HTR-8/SVneo (cell line): Measurements from ENCODE around the gene PNMA6E.
"Not testable (repeated sequence)": the region's sequence is repeated elsewhere in the genome, so short reads cannot be mapped to it uniquely, and the experiment has no call there.

Source experiments
- DNase-seq: peaks from one replicate; pipeline ENCODE4 v3.0.0; 2011; ENCODE audit warnings: low spot score, mixed read lengths; ENCODE audit not compliant: insufficient read length
- FAIRE-seq: peaks from 2 replicates; lab custom pipeline; 2011; peaks lifted over from hg19 to GRCh38; lab: Jason Lieb, UNC

Gene PNMA6E

DNA sequence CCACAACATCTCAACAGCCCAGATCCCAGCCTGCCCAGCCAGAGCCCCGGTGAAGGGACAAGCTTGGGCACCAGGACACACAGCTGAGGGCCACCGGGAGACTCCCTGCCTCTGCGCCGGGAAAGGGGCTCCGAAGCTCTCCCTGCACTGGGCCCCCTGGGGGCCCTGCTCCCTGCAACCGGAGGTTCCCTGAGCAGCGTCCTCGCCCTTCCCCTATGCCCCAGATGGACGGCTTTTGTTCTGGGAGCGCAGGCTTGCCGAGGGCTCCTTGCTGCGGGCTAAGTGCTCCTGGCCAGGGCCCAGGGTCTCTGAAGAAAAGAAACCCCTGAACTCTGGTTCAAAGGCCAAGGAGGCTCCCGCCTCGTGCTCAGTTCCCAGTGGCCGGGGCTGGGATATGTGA is 9.2 kb upstream of the PNMA6E start:
- no peak for FAIRE-seq

DNA sequence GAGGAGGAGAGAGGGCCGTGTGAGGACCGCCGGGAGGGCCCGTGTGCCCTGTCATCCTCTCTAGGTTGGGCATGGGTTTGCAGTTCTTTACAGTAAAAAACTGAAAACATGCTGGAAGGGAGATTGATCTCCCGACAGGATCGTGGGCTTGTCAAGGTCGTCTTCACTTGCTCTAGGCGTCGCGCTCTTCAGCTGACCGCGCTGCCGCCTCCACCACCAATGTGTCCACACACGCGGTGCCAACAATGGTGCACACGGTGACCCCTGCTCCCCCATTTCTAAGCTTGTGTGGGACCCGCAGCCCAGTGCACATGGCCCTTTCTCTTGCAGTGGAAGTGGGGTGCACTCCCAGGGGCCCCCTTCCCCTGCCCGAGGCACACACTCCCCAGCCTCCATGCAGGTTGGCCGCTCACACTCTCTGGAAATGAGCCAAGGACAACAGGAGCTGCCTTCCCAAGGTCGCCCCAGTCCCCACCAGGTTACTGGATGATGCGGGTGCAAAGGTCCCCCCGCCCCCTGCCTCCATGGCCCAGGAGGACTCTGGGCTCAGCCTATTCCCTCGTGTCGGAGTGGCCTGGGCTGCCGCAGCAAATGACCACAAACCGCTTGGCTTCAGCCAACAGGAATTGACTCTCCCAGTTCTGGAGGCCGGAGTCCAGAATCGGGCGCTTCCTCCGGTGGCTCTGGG is 8.4 kb upstream of the PNMA6E start:
- DNase-seq = no peak
- FAIRE-seq = no peak

More for the DNA sequence above, 9.2 kb upstream of the PNMA6E start:
- DNase-seq = no peak

DNA sequence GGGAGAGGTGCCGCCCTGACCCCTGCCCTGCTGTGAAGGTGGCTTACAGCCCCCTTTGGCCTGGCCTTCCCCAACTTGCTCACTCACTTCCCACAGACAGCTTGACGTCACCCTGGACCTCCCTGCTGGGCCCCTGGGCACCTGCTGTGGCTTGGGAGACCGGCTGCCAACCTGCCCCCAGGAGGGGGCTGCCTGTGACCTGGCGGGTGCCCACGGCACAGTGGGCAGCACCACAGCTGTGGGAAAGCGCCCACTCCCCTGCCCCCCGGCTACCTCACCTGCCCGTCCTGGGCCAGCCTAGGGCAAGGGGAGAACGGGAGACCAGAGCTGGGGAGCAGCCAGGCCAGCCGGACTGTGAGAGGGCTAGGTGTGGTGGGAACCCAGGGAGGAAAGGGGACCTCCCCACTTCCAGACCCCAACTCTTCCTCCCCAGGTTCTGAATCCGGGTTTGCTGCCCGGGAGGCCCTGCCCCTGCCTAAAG is 7.8 kb upstream of the PNMA6E start:
- DNase-seq (no peak), FAIRE-seq (no peak)

DNA sequence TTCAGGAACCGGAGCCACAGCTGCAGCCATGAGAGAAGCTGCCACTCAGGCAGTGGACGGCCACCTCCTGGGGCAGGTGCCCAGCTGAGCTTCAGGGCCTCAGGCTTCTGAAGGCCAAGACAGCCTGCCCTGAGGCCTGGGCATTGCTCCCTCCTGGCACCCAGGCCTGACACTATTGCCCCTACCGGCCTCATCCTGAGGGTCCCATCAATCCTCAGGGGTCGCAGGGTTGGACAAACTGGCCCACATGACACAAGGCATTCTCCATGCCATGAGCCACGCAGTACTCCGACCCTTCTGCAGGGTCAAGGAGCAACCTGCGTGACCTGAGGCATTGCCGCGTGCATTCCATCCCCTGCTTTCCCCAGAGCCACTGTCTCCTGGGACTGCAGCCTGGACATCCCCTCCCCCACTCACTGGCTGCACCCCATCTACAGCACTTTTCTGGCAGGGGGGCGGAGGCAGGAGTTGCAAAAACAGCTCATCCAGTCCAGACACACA is 7.1 kb upstream of the PNMA6E start:
- DNase-seq (no peak), FAIRE-seq (no peak)

DNA sequence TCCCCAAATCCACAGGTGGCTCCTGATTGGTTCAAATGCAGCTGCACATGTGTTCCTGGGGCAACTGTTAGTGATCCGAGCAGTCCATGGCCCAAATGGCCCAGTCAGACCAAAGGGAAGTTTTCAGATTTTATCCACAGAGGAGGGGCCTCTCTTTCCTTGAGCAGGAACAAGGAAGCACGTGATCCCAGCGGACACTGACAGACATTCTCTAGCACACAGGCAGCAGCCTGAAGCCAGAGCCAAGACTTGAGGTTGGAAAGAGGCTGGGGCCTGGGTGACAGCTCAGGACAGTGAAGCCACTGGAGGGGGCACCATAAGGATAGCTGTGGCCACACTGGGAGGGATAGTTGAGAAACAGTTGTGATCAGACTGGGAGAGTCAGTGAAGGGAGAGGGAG is 6.6 kb upstream of the PNMA6E start:
- FAIRE-seq = no peak
- no peak for DNase-seq

DNA sequence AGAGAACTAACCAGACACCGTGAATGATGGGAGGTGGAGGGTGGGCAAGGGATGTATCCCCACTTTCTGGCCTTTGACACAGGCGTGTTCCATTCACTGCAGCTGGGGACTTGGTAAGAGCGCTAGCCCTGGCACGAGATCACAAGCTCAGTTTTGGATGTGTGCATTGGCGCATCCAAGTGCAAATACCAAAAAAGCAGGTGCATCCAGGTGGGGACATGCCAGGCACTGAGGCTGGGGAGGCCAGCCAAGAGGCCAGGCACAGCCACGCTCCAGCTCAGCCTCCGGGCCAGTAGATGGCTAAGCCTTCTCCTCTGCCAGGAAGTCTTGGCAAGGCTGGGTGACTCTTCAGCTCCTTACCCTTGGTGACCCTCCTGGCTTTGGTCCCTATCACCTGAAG is 5.8 kb upstream of the PNMA6E start:
- FAIRE-seq = no peak
- no peak for DNase-seq

DNA sequence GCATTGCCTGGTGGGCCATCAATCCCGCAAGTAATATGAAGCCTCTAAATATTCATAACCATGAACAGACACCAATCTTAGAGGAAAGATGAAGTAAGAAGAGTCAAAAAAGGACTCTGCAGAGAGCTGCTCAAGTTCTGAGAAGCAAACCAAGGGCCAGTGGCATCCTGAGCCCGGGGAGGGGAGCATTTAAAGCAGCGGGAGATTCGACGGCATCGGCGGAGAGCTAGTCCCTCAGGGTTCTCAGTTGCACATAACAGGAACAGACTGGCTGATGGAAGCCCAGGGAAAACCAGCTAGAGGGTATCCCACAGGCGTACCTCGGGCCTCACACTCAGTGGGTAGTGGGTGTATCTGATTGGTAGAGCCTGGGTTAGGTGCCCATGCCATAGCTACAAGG is 4.9 kb upstream of the PNMA6E start:
- DNase-seq = no peak
- no peak for FAIRE-seq

DNA sequence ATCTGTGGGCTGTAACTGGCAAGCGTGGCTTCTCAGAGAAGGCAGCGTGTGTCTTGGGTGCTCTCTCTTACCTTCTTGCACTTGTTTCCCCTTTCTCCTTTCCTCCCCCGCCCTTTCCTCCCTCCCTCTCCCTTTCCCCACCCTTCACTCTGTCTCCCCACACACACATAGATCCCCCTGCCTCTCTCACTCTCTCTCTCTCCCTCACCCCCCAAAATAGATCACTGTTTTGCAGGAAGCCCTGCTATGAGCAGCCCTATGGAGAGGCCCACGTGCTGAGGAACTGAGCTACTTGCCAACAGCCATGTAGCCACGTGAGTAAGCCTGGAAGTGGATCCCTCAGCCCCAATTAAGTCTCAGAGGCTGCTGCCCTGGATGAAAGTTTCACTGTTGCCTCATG is 4.3 kb upstream of the PNMA6E start:
- FAIRE-seq (no peak), DNase-seq (no peak)

DNA sequence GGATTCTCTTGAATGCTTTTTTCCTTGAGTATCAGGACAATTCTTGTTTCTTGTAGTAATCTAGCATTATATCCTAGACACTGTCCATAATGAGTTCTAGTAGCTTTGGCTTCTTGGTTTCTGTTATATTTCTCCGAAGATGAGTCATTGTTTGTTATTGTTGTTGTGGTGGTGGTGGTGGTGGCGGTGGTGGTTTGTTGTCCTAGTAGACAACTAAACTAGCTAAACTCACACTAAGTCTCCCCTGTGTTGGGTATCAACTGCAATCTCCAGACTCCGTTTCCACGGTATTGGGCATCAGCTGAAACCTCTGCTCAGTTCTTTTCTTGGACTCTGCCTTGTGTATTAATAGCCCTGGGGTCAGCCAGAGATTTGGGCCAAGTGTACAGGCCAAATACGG is 3.2 kb upstream of the PNMA6E start:
- not testable (repeated sequence) for FAIRE-seq, DNase-seq

DNA sequence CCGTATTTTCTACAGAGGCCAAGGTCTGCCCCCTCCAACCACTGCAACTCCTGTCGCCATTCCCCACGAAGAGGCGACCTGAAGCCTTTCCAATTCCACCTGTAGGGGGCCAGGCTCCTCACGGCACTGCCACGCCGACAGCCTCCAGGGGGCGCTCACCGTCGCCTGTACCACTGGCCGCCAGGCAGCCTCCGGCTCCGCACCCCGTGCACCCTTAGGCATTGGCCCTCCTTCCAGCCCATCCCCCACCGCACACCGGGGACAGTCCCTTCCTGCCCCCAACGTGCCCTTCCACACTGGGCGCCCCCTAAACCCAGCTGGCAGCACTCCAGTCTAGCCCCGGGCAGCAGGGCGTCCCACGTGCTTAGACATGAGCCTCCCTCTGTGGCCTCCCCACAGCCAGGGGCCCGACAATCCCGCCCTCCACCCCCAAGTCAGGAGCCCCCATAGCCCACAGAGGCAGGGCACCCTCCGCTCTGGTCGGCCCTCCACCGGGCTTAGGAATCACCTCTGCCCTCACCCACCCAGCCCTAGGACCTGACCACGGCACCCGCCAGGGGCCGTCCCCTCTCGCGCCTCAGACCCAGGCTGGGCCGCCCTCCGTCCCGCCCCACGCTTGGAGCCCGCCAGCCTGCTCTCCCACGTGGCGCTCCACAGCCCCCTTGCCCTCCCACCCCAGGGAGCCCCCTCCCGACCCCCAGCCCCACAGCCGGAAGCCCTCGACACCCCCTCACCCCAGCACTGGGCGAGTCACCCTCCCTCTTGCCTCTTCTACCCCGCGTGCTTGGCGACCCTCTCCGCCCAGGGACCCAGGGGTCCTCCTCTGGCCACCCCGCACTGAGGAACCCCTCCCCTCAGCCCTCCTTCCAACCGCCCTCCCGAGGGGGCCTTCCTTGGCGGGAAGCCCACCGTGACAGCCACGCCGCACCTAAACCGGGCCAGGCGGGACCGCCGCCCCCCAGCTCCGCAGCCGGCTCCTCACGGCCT is 711 bp downstream of the PNMA6E start:
- FAIRE-seq (no peak), DNase-seq (peak; percentile 5)

DNA sequence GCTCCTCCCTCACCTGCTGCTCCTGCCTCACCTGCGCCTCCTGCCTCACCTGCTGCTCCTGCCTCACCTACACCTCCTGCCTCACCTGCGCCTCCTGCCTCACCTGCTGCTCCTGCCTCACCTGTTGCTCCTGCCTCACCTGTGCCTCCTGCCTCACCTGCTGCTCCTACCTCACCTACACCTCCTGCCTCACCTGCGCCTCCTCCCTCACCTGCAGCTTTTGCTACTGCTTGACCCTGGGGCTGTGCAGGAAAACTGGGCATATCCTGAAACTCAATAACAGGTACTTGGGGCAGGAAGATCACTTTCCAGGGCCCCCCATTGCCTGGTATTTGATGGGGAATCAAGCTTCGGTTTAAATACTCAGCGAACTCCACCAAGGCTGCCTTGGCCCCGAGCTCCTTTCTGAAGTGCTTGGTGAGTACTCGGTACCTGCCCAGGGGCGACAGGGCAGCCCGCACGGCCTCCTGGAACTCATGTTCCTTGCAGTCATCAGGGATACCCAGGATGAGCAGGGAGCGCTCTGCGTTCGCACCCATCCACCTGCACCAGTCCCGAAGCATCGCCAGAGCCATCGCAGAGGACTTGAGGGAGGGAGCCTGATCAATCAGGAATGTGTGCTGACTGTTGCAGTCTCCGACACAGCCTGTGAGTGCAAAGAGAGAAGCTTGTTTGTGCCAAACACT is 2.7 kb downstream of the PNMA6E start:
- DNase-seq (no peak), FAIRE-seq (no peak)

DNA sequence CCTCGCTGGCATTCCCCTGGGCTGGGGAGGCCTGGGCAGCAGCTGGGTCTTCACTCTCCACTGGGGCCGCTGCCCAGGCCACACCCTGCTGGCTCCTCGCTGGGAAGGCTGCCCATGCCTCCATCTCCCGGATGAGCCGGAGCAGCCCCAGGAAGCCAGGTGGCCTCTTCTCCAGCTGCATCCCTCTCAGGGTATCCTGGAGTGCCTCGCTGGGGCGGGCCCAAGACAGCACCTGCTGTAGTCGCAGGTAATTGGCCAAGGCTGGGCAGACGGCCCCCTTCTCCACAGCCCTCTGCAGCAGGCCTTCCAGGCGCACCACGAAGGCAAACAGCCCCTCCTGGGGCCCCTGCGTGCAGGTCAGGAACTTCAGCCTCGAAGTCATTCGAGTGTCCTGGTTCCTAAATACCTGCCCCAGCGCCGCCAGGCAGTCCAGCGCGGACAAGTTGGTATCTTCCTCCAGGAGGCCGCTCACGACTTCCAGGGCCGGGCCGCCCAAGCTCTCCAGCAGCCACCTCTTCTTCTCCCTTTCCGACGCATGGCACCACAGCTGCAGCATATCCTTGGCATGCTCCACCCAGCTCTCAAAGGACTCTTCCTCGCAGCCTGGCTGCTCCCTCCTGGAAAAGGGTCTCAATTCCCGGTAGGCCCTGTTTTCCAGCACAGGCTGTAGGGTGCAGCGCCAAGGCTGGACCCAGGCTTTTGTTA is 3.7 kb downstream of the PNMA6E start:
- FAIRE-seq = no peak
- DNase-seq = no peak

DNA sequence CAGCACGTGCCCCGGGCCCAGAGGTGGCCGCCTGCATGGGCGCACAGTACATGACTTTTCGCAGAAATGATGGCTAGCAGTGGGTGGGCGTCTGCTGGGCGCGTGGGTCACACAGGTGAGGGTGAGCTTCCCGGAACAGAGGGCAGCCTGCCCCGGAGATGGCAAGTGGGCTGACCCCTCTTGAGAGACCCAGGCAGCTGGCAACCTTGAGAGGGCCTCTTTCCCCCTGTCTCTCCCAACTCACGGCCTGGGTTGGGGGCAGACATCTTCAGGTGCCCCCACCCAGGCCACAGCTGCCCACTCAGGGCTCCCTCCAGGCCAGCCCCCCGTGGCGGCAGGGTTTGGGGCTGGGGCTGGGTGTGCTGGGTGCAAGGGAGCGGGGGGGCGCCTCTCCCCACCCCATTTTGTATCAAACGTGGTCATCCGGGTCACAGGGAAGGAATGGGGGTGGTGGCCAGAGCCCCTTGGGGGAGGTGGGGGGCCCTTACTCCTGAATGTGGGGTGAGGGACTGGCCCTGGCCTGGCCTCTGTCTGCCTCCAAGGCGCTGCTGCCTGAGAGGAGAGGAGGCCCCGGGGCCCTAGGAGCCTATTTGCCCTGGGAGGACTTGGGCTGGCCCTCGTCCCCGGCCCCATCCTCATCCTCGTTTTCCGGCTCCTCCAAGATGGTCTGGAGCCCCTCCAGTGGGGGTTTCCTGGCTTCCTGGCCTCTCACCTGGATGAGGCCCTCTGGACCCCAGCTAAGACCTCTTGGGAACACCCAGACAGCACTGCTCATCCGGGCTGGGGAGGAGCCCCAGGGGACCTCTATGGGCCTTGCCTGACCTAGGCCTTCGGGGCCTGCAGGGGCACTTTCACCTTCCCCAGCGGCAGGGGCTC is 4.6 kb downstream of the PNMA6E start:
- DNase-seq (no peak), FAIRE-seq (no peak)

DNA sequence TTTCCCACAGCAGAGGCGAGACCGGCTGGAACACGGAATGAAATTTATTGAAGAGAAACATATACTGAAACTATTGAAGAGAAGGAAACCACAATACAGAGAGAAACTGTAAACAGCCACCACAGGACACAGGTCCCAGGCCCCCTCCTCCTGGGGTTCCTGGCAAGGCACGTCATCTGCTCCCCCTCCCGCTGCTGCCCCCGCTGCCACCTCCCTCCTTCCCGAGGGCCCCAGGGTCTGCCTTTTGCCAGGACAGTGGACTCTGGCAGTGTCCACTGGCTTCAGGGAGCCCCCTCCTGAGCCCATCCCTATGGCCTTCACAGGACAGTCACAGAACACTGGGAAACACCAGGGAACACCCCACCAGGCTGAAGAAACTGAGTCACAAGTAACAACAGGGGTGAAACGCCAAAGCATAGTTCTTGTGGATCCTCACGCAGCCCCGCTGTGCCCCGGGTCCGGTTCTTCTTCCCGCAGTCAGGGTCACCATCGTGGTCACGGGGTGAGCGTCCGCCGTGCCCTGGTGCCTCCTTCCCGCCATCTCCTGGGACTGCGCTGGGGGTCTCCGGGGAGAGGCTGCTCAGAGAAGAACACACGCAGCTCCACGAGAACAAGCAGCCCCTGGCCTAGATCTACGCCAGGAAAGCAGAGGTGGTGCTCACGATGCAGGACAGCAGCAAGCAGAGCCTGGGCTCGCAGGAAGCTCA is 5.4 kb downstream of the PNMA6E start:
- FAIRE-seq = no peak
- no peak for DNase-seq

DNA sequence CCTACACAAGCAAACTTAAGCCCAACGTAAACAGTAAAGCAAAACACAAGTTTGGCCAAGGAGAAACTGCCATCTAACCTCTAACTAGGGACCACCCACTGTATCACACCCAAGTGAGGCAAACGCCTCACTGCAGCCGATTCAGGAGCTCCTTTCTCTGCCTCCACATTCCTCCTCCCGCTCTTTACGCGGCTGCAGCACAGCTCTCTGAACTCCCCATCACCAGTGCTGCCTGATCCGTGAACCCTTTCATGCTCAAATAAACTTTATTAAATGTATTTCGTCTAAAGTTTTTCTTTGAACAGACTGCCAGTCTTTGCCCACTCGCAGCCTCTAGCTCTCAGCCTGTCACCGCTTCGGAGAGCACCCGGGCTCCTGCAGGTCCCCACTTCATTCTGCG is 6.5 kb downstream of the PNMA6E start:
- DNase-seq (no peak), FAIRE-seq (no peak)

DNA sequence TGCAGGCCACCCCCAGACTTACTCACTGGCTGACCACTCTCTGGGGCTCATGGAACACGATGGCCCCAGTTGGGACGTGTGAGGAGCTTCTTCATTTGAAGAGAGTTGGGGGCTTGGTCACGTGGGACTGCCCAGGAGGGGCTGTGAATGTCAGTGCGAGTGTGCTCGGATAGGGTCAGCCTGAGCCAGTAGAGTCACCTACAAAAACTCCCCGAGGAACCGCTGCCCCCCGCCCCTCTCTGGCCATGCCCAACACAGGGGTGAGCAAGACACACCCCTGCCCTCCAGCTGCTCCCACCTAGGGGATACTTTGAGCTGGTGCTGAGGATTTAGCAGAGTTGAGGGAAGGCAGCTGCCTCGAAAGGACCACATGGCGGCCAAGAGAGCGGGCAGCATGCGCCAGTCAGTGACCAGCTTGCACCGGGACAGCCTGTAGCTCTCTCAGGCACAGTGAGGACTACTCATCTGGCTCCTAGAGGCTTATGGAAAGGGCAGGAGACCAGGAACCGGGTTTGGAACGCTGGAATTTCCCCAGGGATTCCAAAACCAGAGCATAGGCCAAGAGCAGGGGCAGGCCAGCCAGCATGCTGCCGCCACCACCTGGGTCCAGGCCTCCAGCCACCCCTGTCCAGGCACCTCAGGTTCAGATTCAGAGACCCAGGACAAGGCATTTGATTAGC is 8.4 kb downstream of the PNMA6E start:
- FAIRE-seq (no peak), DNase-seq (no peak)

DNA sequence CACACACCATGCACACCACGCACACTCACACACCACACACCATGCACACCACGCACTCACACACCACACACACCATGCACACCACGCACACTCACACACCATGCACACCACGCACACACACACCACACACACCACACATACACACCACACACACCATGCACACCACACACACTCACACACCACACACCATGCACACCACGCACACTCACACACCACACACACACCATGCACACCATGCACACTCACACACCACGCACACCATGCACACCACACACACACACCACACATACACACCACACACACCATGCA is 11.7 kb downstream of the PNMA6E start:
- peak; percentile 80 for FAIRE-seq
- DNase-seq = not testable (repeated sequence)
